MM.1S (cell line): Measurements from ENCODE around the gene EXOSC10.

Source experiments
- EZH2 ChIP-seq: fragments of 300-600 bp; sonication (generic); optimal IDR thresholded peaks from 2 replicates; pipeline ENCODE3; 2017; ENCODE audit warnings: low read depth, mild to moderate bottlenecking, antibody characterized with exemption, low read length, mixed read lengths
- EZH2phosphoT487 ChIP-seq: fragments of 300-600 bp; sonication (generic); IDR thresholded peaks from 2 replicates; pipeline ENCODE4 v1.6.1; 2018; ENCODE audit warnings: antibody characterized with exemption, low read length
- TF ChIP-seq, protein P1 (sequence below): fragments of 300-600 bp; sonication (generic); IDR thresholded peaks from 2 replicates; pipeline ENCODE4 v1.5.1; 2016; ENCODE audit warnings: antibody characterized with exemption, low read length, mixed read lengths

GRCh38 chr1:11144570-11145256 lies 45.0 kb upstream of the EXOSC10 start:
- TF ChIP-seq, protein P1, sequence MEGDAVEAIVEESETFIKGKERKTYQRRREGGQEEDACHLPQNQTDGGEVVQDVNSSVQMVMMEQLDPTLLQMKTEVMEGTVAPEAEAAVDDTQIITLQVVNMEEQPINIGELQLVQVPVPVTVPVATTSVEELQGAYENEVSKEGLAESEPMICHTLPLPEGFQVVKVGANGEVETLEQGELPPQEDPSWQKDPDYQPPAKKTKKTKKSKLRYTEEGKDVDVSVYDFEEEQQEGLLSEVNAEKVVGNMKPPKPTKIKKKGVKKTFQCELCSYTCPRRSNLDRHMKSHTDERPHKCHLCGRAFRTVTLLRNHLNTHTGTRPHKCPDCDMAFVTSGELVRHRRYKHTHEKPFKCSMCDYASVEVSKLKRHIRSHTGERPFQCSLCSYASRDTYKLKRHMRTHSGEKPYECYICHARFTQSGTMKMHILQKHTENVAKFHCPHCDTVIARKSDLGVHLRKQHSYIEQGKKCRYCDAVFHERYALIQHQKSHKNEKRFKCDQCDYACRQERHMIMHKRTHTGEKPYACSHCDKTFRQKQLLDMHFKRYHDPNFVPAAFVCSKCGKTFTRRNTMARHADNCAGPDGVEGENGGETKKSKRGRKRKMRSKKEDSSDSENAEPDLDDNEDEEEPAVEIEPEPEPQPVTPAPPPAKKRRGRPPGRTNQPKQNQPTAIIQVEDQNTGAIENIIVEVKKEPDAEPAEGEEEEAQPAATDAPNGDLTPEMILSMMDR = no peak
- TF ChIP-seq EZH2 (no peak), EZH2phosphoT487 (no peak)
